Endothelial cell of umbilical vein (primary cell): ENCODE measurements around the gene ATP6V1F. TPM values are rescaled to one million over a fixed set of nuclear protein-coding genes. Genes with fewer than 3 reads are reported as not detected.

Experiments
- BruUV-seq: library from RNA; stranded (reverse); fragments of 400-500 nt; replicated peaks from 2 replicates; lab custom pipeline; 2021; lab: Mats Ljungman, UMichigan
- CTCF ChIA-PET: fragments of 300-600, 350-600 bp; sonication (Branson Sonifier 250); formaldehyde crosslinking; loops from one replicate; lab custom pipeline; 2021; ENCODE audit warnings: antibody characterized with exemption, inconsistent platforms; lab: Charles Lee
- POLR2A ChIA-PET: fragments of 300-600, 350-600 bp; sonication (Branson Sonifier 250); formaldehyde crosslinking; loops from one replicate; lab custom pipeline; 2021; ENCODE audit warnings: antibody characterized with exemption, inconsistent platforms; lab: Charles Lee
- DNase-seq: peaks from one replicate; pipeline ENCODE4 v3.0.0-alpha.2; 2011; ENCODE audit warnings: low read depth, low spot score
- FAIRE-seq: peaks from 2 replicates; lab custom pipeline; 2011; peaks lifted over from hg19 to GRCh38; lab: Jason Lieb, UNC
- H2AFZ ChIP-seq: 2 replicates; pipeline ENCODE4 v1.6.0; 2012; ENCODE audit warnings: low read depth, low read length, control low read depth, inconsistent platforms
- H3K27ac ChIP-seq: 2 replicates; pipeline ENCODE4 v1.5.1; 2011; ENCODE audit warnings: low read depth, mild to moderate bottlenecking, control low read depth, low read length, moderate library complexity; ENCODE audit not compliant: insufficient read depth
- H3K27me3 ChIP-seq, 2 experiments: 2 replicates each; pipeline versions ENCODE4 v1.6.0 to v1.6.1; 2011; ENCODE audit warnings: low read length in 2 of 2, mixed read lengths in 1 of 2; ENCODE audit not compliant: control insufficient read depth in 2 of 2, insufficient read depth in 2 of 2
- H3K36me3 ChIP-seq, 2 experiments: 2 replicates in 1 of 2; 3 replicates in 1 of 2; pipeline ENCODE4 v1.5.1; 2011; ENCODE audit warnings: low read length in 2 of 2, mild to moderate bottlenecking in 1 of 2, moderate library complexity in 1 of 2; ENCODE audit not compliant: control insufficient read depth in 2 of 2, insufficient read depth in 2 of 2; ENCODE audit errors: extremely low read depth in 1 of 2
- H3K4me1 ChIP-seq: 3 replicates; pipeline ENCODE4 v1.5.1; 2011; ENCODE audit warnings: mild to moderate bottlenecking, low read length; ENCODE audit not compliant: control insufficient read depth, insufficient read depth; ENCODE audit errors: extremely low read depth
- H3K4me2 ChIP-seq: 2 replicates; pipeline ENCODE4 v1.6.1; 2011; ENCODE audit warnings: low read length, control low read depth, mixed read lengths; ENCODE audit not compliant: insufficient read depth
- H3K4me3 ChIP-seq, 3 experiments: fragments of 200-600 bp in 1 of 3; sonication (generic), shearing (Covaris generic) in 1 of 3; replicated peaks in 1 of 3; 2 replicates each; pipeline ENCODE4 v1.5.1; 2011 to 2016; ENCODE audit warnings: control low read depth in 3 of 3, low read length in 3 of 3, mild to moderate bottlenecking in 2 of 3, inconsistent platforms in 1 of 3, low read depth in 1 of 3, moderate library complexity in 1 of 3; ENCODE audit not compliant: insufficient read depth in 1 of 3
- H3K79me2 ChIP-seq: 2 replicates; pipeline ENCODE4 v1.6.0; 2012; ENCODE audit warnings: low read length, inconsistent platforms; ENCODE audit not compliant: control insufficient read depth, insufficient read depth
- H3K9ac ChIP-seq: replicated peaks from 2 replicates; pipeline ENCODE3; 2011; ENCODE audit warnings: low read length, control low read depth; ENCODE audit not compliant: insufficient read depth; ENCODE audit errors: extremely low read depth
- H3K9me1 ChIP-seq: replicated peaks from 3 replicates; pipeline ENCODE4 v1.6.0; 2011; ENCODE audit warnings: mild to moderate bottlenecking, low read length; ENCODE audit not compliant: control insufficient read depth, insufficient read depth; ENCODE audit errors: extremely low read depth
- H3K9me3 ChIP-seq: replicated peaks from 2 replicates; pipeline ENCODE4 v1.5.1; 2012; ENCODE audit warnings: low read length, inconsistent platforms; ENCODE audit not compliant: control insufficient read depth, insufficient read depth
- H4K20me1 ChIP-seq: replicated peaks from 2 replicates; pipeline ENCODE3; 2011; ENCODE audit warnings: mild to moderate bottlenecking, low read length; ENCODE audit not compliant: control insufficient read depth, insufficient read depth; ENCODE audit errors: extremely low read depth
- EZH2 ChIP-seq: IDR thresholded peaks from 2 replicates; pipeline ENCODE4 v1.6.1; 2012; ENCODE audit warnings: borderline replicate concordance, low read depth, mild to moderate bottlenecking, moderate library complexity, low read length, inconsistent platforms; ENCODE audit not compliant: severe bottlenecking
- FOS ChIP-seq: IDR thresholded peaks from 2 replicates; pipeline ENCODE4 v1.6.1; 2011; ENCODE audit warnings: mild to moderate bottlenecking, low read length, moderate library complexity, borderline replicate concordance; ENCODE audit not compliant: insufficient read depth
- GATA2 ChIP-seq: IDR thresholded peaks from 2 replicates; pipeline ENCODE4 v1.7.0; 2011; ENCODE audit warnings: low read depth, mild to moderate bottlenecking, moderate library complexity, mixed read lengths, low read length; ENCODE audit not compliant: insufficient read length, insufficient read depth
- JUN ChIP-seq: IDR thresholded peaks from 2 replicates; pipeline ENCODE4 v1.6.1; 2011; ENCODE audit warnings: borderline replicate concordance, low read depth; ENCODE audit not compliant: insufficient read length, insufficient read depth
- MYC ChIP-seq: IDR thresholded peaks from one replicate; pipeline ENCODE4 v1.6.1; 2011; ENCODE audit warnings: mild to moderate bottlenecking, low read depth, low read length
- POLR2A ChIP-seq: IDR thresholded peaks from 2 replicates; pipeline ENCODE4 v1.6.1; 2012; ENCODE audit warnings: low read depth, mild to moderate bottlenecking, control low read depth, low read length
- POLR2AphosphoS5 ChIP-seq: IDR thresholded peaks from 2 replicates; pipeline ENCODE4 v1.6.1; 2012; ENCODE audit warnings: low read depth, mild to moderate bottlenecking, control low read depth, low read length, moderate library complexity; ENCODE audit not compliant: insufficient read depth
- dilution Hi-C: fragments of 300-500 bp; cut with MboI; formaldehyde crosslinking; loops from one replicate; pipeline ENCODE4 v1.15.0; 2019; ENCODE audit warnings: low sequenced_read_pairs; ENCODE audit not compliant: extremely low pct_ligation_motif_present
- intact Hi-C: fragments of 100-400 bp; cut with micrococcal nuclease; formaldehyde crosslinking; loops from one replicate; pipeline ENCODE4 v1.10.0; 2022
- polyA plus RNA-seq, 4 experiments: library from polyadenylated mRNA; depleted of rRNA in 3 of 4; stranded (reverse) in 3 of 4; unstranded in 1 of 4; fragments of >200 nt; gene quantifications; 2 replicates each; pipeline versions ENCODE4 v1.2.1 to v1.2.3, GENCODE V29; 2011 to 2012; ENCODE audit warnings: missing spikeins in 1 of 4
- total RNA-seq: library from RNA; stranded (reverse); gene quantifications from 2 replicates; pipeline ENCODE4 v1.2.3, GENCODE V29; 2021
- TF ChIP-seq, protein P1 (sequence below): IDR thresholded peaks from 2 replicates; pipeline ENCODE4 v1.6.1; 2011; ENCODE audit not compliant: insufficient read depth, insufficient read length
- TF ChIP-seq, protein P2 (sequence below), 2 donors: IDR thresholded peaks; 1 replicate in 1 of 2; 2 replicates in 1 of 2; pipeline ENCODE4 v1.5.1; 2011; ENCODE audit warnings: low read length in 2 of 2, mild to moderate bottlenecking in 2 of 2, moderate library complexity in 2 of 2, control low read depth in 1 of 2, inconsistent platforms in 1 of 2, low read depth in 1 of 2; ENCODE audit not compliant: insufficient read depth in 1 of 2; ENCODE audit errors: extremely low read depth in 1 of 2

The ATP6V1F gene
- total and polyA plus RNA-seq, 2 donors (not counting 3 experiments of a cell fraction or from before 2014, with no cell fraction given): 156 to 360 TPM

DNA sequence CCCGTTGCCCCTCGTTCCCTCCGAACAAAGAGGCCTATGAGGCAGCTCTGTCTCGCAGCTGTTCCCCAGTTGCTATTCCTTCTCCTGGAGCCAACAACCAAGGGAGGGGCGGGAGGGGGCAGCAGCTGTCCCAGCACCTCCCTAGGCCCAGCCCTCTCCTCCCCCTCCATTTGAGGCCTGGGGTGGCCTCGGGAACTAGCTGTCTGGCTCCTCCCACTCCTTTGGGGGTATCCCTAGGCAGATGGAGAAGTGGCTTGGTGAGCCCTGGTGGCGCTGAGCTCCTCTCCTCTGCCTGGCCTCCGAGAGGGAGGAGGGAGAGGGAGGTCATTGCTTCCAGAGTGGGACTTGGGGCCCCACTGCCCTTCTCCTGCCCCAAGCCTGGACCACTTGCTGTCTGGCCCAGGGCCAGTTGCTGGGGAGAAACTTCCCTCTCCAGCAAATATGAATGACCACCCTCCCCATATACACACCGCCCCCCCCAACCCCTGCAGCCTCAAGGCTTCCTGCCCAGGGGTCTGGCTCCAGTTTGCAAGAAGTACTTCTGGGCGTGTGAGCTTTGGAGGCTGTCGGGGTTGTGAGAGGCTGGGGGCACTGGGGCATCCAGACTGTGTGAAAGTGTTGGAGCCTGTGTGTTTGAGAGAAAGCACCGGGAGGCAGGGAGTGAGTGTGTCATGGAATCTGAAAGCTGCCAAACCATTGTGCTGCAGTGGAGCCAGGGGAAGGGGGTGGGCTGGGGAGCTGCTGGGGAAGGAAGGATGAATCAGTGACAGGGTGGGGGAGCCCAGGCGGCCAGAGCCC lies 29.3 kb upstream of the ATP6V1F start:
- dilution Hi-C loops: no loop called here

DNA sequence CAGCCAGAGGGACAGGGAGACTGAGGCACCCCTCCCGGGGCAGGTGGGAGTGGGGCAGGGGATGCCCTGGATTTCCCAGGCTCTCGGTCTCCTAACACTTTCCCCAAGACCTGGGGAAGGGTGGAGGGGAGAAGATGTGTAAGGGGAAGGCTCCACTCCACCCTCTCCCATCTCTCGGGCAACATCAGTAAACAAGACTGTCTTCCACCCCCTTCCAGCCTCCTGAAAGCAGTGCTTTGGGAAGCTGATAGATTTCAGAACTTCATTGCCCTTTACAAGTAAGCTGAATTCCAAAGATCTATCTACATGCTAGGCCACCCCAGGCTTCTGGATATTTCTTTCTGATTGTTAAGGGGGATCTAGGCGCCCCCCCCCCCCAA lies 28.7 kb upstream of the ATP6V1F start:
- Histone ChIP-seq H3K9me1 (no peaks in the 10 kb centered on the region), H4K20me1 (no peaks in the 10 kb centered on the region), H2AFZ (no peak overlapping the region), H3K79me2 (peaks cover 29% of the 10 kb centered on the region), H3K4me3 (no peak overlapping the region), H3K27me3 (no peaks in the 10 kb centered on the region), H3K9ac (peak overlapping the region; percentile 28), H3K27ac (peak overlapping the region; percentile 85), H3K4me2 (peak overlapping the region; percentile 36), H3K9me3 (no peaks in the 10 kb centered on the region), H3K4me1 (peaks cover 39% of the 10 kb centered on the region), H3K36me3 (peaks cover 7 to 35% of the 10 kb centered on the region in 2 experiments)
- ChIA-PET CTCF (interaction anchor here (0.6 to 4.3 kb wide), 8 partner anchors 9 to 225 kb away, joined by 3 to 48 read pairs (median 5); no protein-coding TSS in a partner anchor), POLR2A (interaction anchor here (1.4 kb wide), 1 partner anchor 8 kb away, joined by 4 read pairs; no protein-coding TSS in a partner anchor)
- intact Hi-C loops (loop anchor here (1.0 to 2.0 kb wide), 2 partner anchors 28 to 43 kb away; partner anchors contain the start of genes ATP6V1F and CCDC136), dilution Hi-C loops (no loop called here)
- peak; percentile 46 for FAIRE-seq
- no peak for DNase-seq
- TF ChIP-seq, protein P1, sequence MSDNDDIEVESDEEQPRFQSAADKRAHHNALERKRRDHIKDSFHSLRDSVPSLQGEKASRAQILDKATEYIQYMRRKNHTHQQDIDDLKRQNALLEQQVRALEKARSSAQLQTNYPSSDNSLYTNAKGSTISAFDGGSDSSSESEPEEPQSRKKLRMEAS: no peak
- TF ChIP-seq FOS (no peak), POLR2A (no peak), JUN (no peak), GATA2 (no peak), POLR2AphosphoS5 (no peak), EZH2 (no peak), MYC (no peak)
- TF ChIP-seq, protein P2, sequence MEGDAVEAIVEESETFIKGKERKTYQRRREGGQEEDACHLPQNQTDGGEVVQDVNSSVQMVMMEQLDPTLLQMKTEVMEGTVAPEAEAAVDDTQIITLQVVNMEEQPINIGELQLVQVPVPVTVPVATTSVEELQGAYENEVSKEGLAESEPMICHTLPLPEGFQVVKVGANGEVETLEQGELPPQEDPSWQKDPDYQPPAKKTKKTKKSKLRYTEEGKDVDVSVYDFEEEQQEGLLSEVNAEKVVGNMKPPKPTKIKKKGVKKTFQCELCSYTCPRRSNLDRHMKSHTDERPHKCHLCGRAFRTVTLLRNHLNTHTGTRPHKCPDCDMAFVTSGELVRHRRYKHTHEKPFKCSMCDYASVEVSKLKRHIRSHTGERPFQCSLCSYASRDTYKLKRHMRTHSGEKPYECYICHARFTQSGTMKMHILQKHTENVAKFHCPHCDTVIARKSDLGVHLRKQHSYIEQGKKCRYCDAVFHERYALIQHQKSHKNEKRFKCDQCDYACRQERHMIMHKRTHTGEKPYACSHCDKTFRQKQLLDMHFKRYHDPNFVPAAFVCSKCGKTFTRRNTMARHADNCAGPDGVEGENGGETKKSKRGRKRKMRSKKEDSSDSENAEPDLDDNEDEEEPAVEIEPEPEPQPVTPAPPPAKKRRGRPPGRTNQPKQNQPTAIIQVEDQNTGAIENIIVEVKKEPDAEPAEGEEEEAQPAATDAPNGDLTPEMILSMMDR (IDR thresholded peaks at IDR 0.05; ENCODE audit: extremely low read depth in 1 of 2, insufficient read depth in 1 of 2, low read depth in 1 of 2, low read length in 2 of 2): no peak
- no TSS peak for BruUV-seq

More for the DNA sequence above, 29.3 kb upstream of the ATP6V1F start:
- H3K79me2 ChIP-seq: peaks cover 29% of the 10 kb centered on the region
- H3K4me1 ChIP-seq: peaks cover 39% of the 10 kb centered on the region
- no peaks in the 10 kb centered on the region for H4K20me1 ChIP-seq
- ChIA-PET CTCF (interaction anchor here (0.6 to 4.3 kb wide), 10 partner anchors 9 to 225 kb away, joined by 3 to 48 read pairs (median 5); partner anchors contain the start of gene ATP6V1F), POLR2A (interaction anchor here (0.8 to 1.4 kb wide), 2 partner anchors 9 to 92 kb away, joined by 4 to 5 read pairs; no protein-coding TSS in a partner anchor)
- no peaks in the 10 kb centered on the region for H3K9me1 ChIP-seq
- peak overlapping the region; percentile 85 for H3K27ac ChIP-seq
- DNase-seq (peak; percentile 98), FAIRE-seq (peak; percentile 82)
- no TSS peak for BruUV-seq
- TF ChIP-seq FOS: peak; percentile 73
- TF ChIP-seq GATA2: no peak
- no peak for TF ChIP-seq POLR2AphosphoS5
- peaks cover 5 to 30% of the 10 kb centered on the region in 2 experiments for H3K36me3 ChIP-seq
- peak overlapping the region; percentile 74 for H3K4me2 ChIP-seq
- no peaks in the 10 kb centered on the region for H3K27me3 ChIP-seq
- H2AFZ ChIP-seq: no peak overlapping the region
- H3K9ac ChIP-seq: peak overlapping the region; percentile 67
- H3K4me3 ChIP-seq: peak overlapping the region in 2 of 3 experiments; percentile 54 to 56
- intact Hi-C loops: loop anchor here (1.0 to 2.0 kb wide), 2 partner anchors 29 to 43 kb away; partner anchors contain the start of genes ATP6V1F and CCDC136
- no peaks in the 10 kb centered on the region for H3K9me3 ChIP-seq
